Measurements from ENCODE around the gene DNAH8. TPM values are rescaled to one million over a fixed set of nuclear protein-coding genes. Genes with fewer than 3 reads are reported as not detected.
"Not testable (repeated sequence)": the region's sequence is repeated elsewhere in the genome, so short reads cannot be mapped to it uniquely, and the experiment has no call there.

DNAH8 gene
- polyA plus RNA-seq, 1 donor = 0.49 TPM

- not testable (repeated sequence) for DNase-seq
Observed at GRCh38 chr6:38699702-38700101, 15.4 kb upstream of the DNAH8 start.

- no peak for DNase-seq
Observed at GRCh38 chr6:38701551-38701950, 13.6 kb upstream of the DNAH8 start.

DNA sequence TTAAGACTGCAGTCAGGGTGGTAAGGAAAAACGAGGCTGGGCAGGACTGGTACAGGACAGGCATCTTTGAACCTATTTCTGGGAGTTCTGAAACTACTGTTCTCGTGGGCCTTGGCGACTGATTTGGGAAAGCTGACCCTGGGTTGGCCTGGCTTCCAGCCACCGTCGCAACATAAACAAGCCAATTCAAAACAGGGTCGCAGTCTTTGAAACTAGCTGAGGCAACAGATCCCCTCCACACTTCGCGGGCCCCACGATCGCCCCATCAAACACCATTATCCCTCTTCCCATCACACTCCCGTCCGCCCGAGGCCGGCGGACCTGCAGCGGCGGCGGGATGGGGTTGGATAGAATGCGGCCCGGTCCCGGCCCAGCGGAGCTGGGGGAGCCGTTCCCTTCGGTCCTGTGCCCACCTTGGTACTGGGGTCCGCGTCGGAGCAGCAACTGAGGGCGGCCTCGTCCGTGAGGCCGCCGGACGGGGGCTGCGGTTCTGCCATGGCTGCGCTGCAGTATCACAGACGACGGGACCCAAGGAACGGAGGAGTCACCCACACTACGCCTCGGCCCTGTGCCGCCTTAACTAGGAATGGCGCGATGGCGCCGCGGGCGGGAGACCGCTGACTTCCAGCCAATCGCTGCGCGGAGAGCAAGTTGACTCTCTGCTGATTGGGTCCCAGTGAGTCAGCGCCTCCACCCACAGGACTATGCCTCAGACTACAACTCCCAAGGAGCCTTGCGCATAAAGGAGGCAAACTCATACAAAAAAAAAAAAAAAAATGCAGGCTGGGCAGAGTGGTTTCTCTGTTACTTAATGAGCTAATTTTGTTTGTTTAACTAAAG is 12.3 kb upstream of the DNAH8 start, which contains the start of gene GLO1:
Gene GLO1, minus strand, starts transcription at position 588 of the 840 bp plus-strand sequence. Its CDS starts 91 bp downstream, at position 497.
- peak; percentile 98 for DNase-seq

DNA sequence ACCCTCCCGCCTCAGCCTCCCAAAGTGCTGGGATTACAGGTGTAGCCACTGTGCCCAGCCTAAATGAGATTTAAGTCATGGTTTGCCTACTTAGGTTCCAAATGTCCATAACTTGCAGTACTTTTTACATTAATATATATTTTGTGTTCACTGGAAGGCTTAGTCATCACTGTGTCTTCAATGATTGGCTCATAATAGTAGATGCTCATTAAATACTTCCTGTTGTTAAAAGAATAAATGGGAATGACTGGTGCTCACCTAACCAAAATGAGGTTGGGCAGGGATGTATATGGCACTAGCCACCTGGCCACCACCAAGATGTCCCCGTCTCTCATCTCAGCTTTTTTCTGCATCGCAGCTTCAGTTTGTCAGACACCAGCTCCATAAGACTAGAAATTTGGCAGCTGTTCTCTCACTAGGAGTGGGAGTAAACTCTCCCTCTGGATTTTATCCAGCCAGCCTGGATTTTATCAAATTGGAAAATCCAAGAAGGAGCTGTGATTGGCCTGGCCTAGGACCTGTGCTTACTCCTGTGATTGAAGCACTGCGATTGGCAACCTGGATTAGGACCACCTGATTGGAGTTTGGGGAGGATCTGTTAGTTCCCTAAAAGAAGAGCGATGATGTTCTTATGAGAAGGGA is 11.0 kb upstream of the DNAH8 start:
- DNase-seq = no peak

- DNase-seq = no peak
Observed at GRCh38 chr6:38705924-38706323, 9.2 kb upstream of the DNAH8 start.

- DNase-seq = no peak
Observed at GRCh38 chr6:38708496-38708895, 6.6 kb upstream of the DNAH8 start.

GRCh38 chr6:38713812-38714211 is 1.3 kb upstream of the DNAH8 start:
- DNase-seq = no peak

DNA sequence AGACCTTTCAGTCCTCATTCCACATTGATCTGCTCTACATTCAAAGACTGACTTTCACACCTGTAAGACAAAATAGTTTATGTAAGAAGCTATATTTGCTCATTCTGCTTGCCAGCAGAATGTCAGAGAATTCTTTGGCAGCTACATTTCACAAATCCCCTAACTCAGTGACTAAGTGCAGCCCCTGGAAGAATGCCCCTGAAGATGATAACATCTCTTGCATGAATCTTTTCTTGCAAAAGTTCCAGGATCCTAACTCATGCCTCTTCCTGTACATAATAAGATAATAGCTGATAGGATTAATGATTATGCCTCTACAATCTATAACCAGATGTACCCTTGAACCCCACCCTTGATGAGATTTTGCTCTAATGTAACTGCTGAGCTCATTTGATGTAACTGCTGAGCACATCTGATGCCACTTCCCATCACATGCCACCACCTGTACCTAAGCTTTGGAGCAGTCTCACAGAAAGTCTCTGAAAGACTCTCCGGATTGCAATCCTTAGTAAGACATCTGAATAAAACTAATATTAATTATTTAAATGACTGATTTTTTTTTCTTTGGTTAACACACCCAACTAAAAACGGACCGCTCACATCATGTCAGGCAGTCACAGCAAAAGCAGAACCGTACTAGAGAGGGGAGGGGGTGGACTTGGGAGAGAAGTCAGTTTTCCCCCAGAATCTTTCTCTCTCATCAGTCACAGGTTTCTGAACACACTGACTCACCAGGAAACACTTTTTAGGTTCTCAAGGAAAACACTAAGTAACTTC is 684 bp upstream of the DNAH8 start:
- DNase-seq = no peak

GRCh38 chr6:38716825-38717224 is 1.7 kb downstream of the DNAH8 start:
- no peak for DNase-seq

- no peak for DNase-seq
Observed at GRCh38 chr6:38719358-38719757, 4.2 kb downstream of the DNAH8 start.

DNA sequence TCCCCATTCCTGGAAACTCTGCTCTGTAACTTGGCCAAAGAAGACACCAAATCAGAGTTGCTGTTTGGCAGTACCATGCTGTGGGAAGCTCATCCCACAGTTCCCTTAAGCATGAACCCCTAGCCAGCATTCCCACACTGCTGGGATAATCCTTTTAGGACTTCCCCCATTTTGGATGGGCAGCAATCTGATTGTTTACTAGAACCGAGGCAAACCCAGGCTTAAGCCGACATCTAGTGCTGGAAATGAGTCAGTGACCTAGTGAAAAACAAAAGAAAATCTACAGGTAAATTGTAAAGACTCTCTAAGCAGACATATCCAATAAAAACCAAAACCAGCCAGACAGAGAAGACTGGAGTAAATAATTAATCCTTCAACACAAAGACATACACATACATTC is 5.2 kb downstream of the DNAH8 start:
- no peak for DNase-seq

GRCh38 chr6:38722038-38722437 is 6.9 kb downstream of the DNAH8 start:
- no peak for DNase-seq

DNA sequence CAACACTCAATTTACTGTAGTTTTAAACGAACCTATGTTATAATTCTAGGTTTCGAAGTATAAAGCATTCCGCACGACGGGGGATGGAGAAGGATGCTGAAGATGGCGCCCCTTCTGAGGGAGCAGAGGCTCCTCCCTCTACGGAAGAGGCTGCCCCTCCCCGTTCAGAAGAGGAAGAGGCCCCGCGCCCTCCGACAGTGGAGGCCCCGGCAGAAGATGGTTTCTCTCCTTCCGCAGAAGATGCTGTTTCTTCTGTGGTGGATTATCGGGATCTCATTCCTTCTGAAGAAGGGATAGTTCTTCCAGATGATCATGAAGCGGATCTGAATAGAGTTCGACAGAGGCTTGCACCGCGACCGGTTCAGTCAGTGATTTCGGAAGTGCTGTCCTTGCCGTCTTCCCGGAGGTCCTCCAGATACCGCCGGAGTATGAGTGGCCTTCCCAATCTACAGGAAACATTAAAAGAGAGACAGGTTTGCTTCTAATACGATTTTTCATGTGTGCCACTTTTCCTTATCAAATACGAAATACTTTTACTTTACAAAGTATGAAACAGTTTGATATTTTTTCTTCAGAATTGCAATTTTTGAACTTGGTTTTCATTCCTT is 7.7 kb downstream of the DNAH8 start:
- no peak for DNase-seq

DNA sequence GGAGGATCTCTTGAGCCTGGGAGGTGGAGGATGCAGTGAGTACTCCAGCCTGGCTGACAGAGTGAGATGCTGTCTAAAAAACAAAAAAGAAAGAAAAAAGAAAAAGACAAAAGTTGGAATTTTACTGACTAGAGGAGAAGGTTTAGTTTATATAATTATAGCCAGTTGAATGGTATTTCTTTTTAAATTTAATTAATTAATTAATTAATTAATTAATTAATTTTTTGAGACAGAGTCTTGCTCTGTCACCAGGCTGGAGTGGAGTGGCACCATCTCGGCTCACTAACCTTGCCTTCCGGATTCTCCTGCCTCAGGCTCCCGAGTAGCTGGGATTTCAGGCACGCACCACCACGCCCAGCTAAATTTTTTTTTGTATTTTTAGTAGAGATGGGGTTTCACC is 8.7 kb downstream of the DNAH8 start:
- DNase-seq = no peak

DNA sequence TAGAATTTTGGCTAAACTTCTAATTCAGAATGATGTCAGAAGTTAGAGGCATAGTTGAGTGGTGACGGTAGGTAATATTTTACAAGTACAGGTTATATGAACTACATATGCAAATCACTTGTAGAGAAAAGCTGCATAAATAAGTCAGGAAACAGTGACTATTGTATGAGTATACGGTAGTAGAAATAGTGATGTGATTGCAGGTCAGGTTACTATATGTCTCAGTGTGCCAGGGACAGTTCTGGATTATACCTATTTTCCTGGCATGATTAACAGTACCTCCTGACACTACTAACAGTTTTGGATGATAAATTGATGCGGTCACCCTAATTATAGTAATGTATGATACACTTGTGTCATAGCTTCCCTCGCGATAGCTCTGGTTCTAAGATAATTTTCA is 9.2 kb downstream of the DNAH8 start:
- no peak for DNase-seq

- DNase-seq = no peak
Observed at GRCh38 chr6:38725414-38726183, 10.5 kb downstream of the DNAH8 start.

DNA sequence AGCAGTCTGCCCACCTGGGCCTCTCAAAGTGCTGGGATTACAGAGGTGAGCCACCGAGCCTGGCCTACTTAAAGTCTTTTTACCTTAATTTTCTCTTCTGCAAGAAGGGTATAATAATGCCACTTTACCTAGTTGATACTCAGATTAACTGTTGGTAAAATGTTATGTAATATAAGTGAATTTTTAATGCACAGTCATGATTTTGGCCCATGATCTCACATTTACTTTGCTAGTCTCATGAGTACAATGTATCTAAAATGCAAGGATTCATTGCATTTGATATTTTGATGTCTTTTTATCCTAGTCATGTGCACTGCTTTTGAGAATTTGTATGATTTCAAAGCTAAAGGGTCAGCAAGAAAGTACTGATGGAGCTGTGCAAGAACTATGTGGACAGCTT is 13.1 kb downstream of the DNAH8 start:
- DNase-seq = no peak

DNA sequence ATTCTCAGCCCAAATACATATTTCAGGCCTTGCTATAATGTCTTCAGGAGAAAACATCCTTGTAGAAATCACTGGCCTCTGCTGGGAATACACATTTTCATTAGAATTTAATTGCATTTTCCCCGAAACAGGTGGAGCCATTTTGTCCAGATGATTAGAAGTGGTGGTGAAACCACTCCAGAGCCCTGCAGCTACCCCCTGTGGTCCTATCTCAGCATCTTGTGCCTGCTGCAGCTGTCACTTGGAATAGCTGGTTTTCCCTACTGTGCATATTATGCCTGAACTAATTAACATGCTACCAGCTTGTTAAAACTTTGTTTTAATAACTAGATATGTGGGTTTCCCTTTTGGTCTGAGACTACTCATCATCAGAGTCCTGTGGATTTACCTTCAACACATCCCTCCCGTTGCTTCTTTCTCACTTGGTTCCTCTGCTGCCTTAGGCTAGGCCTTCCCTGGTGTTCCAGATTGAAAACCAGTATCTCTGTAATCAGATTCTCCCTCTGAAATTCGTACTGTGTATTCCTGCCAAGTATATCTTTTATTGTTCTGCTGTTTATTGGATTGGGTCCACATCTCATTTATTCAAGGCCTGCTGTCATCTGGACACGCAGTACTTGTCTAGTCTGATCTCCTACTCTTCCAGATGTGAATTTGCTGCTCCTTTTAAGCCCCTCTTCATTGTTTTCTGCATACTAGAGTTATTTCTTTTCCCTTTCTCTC is 15.2 kb downstream of the DNAH8 start:
- no peak for DNase-seq

GRCh38 chr6:38736951-38737350 is 21.8 kb downstream of the DNAH8 start:
- DNase-seq = no peak

- no peak for DNase-seq
Observed at GRCh38 chr6:38738261-38738660, 23.1 kb downstream of the DNAH8 start.

GRCh38 chr6:38739532-38739931 is 24.4 kb downstream of the DNAH8 start:
- no peak for DNase-seq

Measured in hindlimb muscle (tissue), 1 donor.